ENCODE measurements around the gene PIWIL1. TPM values are rescaled to one million over a fixed set of nuclear protein-coding genes. Genes with fewer than 3 reads are reported as not detected.

PIWIL1 gene
- total and polyA plus RNA-seq, 2 of the 4 experiments (the other 2 are of a cell fraction), result not detected

DNA sequence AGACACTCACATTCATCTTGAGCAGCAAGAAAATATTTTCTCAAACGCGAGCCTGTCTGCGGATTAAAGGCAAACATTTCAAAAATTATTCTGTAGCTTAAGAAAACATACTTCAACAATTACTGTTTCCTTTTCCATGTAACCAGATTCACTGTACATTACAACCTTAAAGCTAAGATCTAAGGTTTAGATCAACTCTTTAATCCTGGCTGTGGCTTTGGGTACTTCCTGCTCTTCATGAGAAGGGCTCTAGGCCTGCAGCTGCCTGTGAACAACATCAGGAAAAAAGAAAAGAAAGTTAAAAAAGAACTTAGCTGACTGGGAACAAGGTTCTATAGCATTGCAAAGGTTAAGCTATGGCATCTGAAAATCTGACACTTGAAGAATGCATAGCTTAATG is 21.4 kb upstream of the PIWIL1 start:
- Histone ChIP-seq H3K4me1 (ENCODE audit: control insufficient read depth, insufficient read depth, low read length) (no peaks in the 10 kb centered on the region), H3K23ac (ENCODE audit: low read depth, low read length) (no peak overlapping the region), H2AK9ac (replicated peaks; ENCODE audit: low read depth, low read length, poor library complexity) (no peak overlapping the region), H3K36me3 (ENCODE audit: control insufficient read depth, insufficient read depth, low read length) (no peaks in the 10 kb centered on the region), H2BK15ac (ENCODE audit: low read depth, low read length) (no peak overlapping the region), H3K27ac (ENCODE audit: insufficient read depth, low read length) (no peak overlapping the region), H2AFZ (replicated peaks; ENCODE audit: low read length, poor library complexity) (no peak overlapping the region), H3K79me1 (ENCODE audit: low read depth in 1 of 2, low read length in 2 of 2) (no peaks in the 10 kb centered on the region), H3K14ac (replicated peaks; ENCODE audit: low read depth, low read length) (no peak overlapping the region), H3K4ac (ENCODE audit: low read depth, low read length) (no peak overlapping the region), H2BK120ac (ENCODE audit: low read depth, low read length) (no peak overlapping the region), H3K4me2 (ENCODE audit: low read depth, low read length) (no peak overlapping the region), H2BK5ac (ENCODE audit: low read depth, low read length, poor library complexity, severe bottlenecking) (no peak overlapping the region), H3K9me1 (ENCODE audit: insufficient read depth, low read length) (no peaks in the 10 kb centered on the region), H2AK5ac (ENCODE audit: low read depth, low read length) (no peak overlapping the region), H4K20me1 (ENCODE audit: insufficient read depth, low read length) (no peaks in the 10 kb centered on the region), H3K9me3 (ENCODE audit: control insufficient read depth, insufficient read depth, low read length) (peaks cover 13% of the 10 kb centered on the region), H3K9ac (ENCODE audit: low read depth, low read length) (no peak overlapping the region), H4K5ac (ENCODE audit: low read depth, low read length) (no peak overlapping the region), H3K18ac (ENCODE audit: low read depth, low read length) (no peak overlapping the region), H4K8ac (ENCODE audit: low read depth in 2 of 2, low read length in 2 of 2) (no peak overlapping the region), H3K4me3 (ENCODE audit: insufficient read depth, low read depth, low read length) (no peak overlapping the region), H3K56ac (ENCODE audit: extremely low read depth, insufficient read depth, low read length) (no peak overlapping the region), H4K91ac (ENCODE audit: insufficient read depth, low read depth, low read length) (no peak overlapping the region), H3K27me3 (ENCODE audit: control insufficient read depth, insufficient read depth, low read length) (no peaks in the 10 kb centered on the region), H2BK20ac (ENCODE audit: low read depth, low read length) (no peak overlapping the region)
- TF ChIP-seq SMC3 (IDR thresholded peaks at IDR 0.05; ENCODE audit: low read depth, low read length) (no peak), RFX5 (IDR thresholded peaks at IDR 0.05; ENCODE audit: low read depth, low read length) (no peak), FOS (IDR thresholded peaks at IDR 0.05; ENCODE audit: low read depth, low read length) (no peak), RAD21 (IDR thresholded peaks at IDR 0.05; ENCODE audit: low read length) (no peak), CHD1 (IDR thresholded peaks at IDR 0.05; ENCODE audit: low read depth, low read length) (no peak), CTCF (conservative IDR thresholded peaks at IDR 0.05; ENCODE audit: low read depth, low read length) (no peak)
- ChIA-PET POLR2A (ENCODE audit: unreplicated experiment) (no interaction called here), CTCF (no interaction called here)
- BruUV-seq (replicated peaks), result no TSS peak
- DNase-seq (no peak), ATAC-seq (ENCODE audit: low read depth) (no peak)
- no CpG with 5 or more reads among the region's 3 CpGs for WGBS, 2 experiments (ENCODE audit: extremely low coverage in 2 of 2, insufficient read length in 1 of 2)
- intact Hi-C loops (cut with micrococcal nuclease) (no loop called here), dilution Hi-C loops (cut with HindIII; ENCODE audit: low sequenced_read_pairs, unreplicated experiment) (no loop called here), in situ Hi-C loops (cut with MboI; ENCODE audit: low sequenced_read_pairs) (no loop called here)

Data from IMR-90 (cell line).